SK-N-MC (cell line): ENCODE measurements around the gene ARSI.

ENCODE experiments used
- EZH2 ChIP-seq: fragments of 200-600 bp; sonication (generic); IDR thresholded peaks from one replicate; pipeline ENCODE4 v1.6.1; 2017; ENCODE audit warnings: antibody characterized with exemption
- FOXP2 ChIP-seq: optimal IDR thresholded peaks from 2 replicates; pipeline ENCODE3; 2011; ENCODE audit warnings: mild to moderate bottlenecking, moderate library complexity; ENCODE audit not compliant: insufficient read depth; ENCODE audit errors: extremely low read length, control extremely low read depth

- TF ChIP-seq EZH2: no peak
- no peak for TF ChIP-seq FOXP2
Measured at GRCh38 chr5:150278916-150279315, 23.8 kb downstream of the ARSI start.
